ENCODE measurements around the gene DPEP1. TPM values are rescaled to one million over a fixed set of nuclear protein-coding genes. Genes with fewer than 3 reads are reported as not detected.

DPEP1 gene
- polyA plus RNA-seq, 1 donor (not counting 4 experiments of a cell fraction or from before 2014, with no cell fraction given) = 0.13 TPM

GRCh38 chr16:89583197-89583894 is 30.1 kb upstream of the DPEP1 start:
- dilution Hi-C loops (cut with MboI; ENCODE audit: extremely low pct_ligation_motif_present, low sequenced_read_pairs) = no loop called here
- Histone ChIP-seq H3K79me2 (ENCODE audit: control insufficient read depth, insufficient read depth, low read length) (no peaks in the 10 kb centered on the region), H3K27me3 (ENCODE audit: control insufficient read depth, extremely low read depth, insufficient read depth, low read length) (no peaks in the 10 kb centered on the region), H2AFZ (ENCODE audit: control insufficient read depth, low read length) (no peak overlapping the region), H3K4me1 (ENCODE audit: control insufficient read depth, extremely low read depth, insufficient read depth, low read length) (peaks cover 23% of the 10 kb centered on the region), H3K4me2 (ENCODE audit: control insufficient read depth, extremely low read depth, insufficient read depth, low read depth, low read length) (no peak overlapping the region), H3K36me3 (ENCODE audit: control insufficient read depth in 2 of 2, extremely low read depth in 1 of 2, insufficient read depth in 2 of 2, low read length in 2 of 2) (peaks cover 0 to 2% of the 10 kb centered on the region in 2 experiments), H4K20me1 (ENCODE audit: control insufficient read depth, extremely low read depth, insufficient read depth, low read length) (no peaks in the 10 kb centered on the region), H3K4me3 (ENCODE audit: control insufficient read depth in 2 of 3, extremely low read depth in 1 of 3, insufficient read depth in 2 of 3, low read depth in 1 of 3, low read length in 3 of 3) (no peak overlapping the region), H3K27ac (ENCODE audit: control insufficient read depth, insufficient read depth, low read length) (no peak overlapping the region), H3K9me1 (ENCODE audit: control insufficient read depth, extremely low read depth, insufficient read depth, low read length) (peaks cover 2% of the 10 kb centered on the region), H3K9ac (ENCODE audit: control insufficient read depth, extremely low read depth, insufficient read depth, low read length) (no peak overlapping the region), H3K9me3 (ENCODE audit: control insufficient read depth, low read depth, low read length) (no peaks in the 10 kb centered on the region)
- TF ChIP-seq EZH2 (IDR thresholded peaks at IDR 0.05; ENCODE audit: low read length) = no peak
- TF ChIP-seq CTCF (optimal IDR thresholded peaks at IDR 0.05 in 1 of 3, IDR thresholded peaks at IDR 0.05 in 1 of 3, conservative IDR thresholded peaks at IDR 0.05 in 1 of 3; ENCODE audit: extremely low read depth in 1 of 3, insufficient read depth in 2 of 3, low read length in 3 of 3) = no peak
- DNase-seq (ENCODE audit: low read depth, low spot score) (no peak), FAIRE-seq (no peak)

GRCh38 chr16:89583895-89584644 is 29.4 kb upstream of the DPEP1 start:
- H4K20me1 ChIP-seq (ENCODE audit: control insufficient read depth, extremely low read depth, insufficient read depth, low read length) = no peaks in the 10 kb centered on the region
- no peak overlapping the region for H3K4me2 ChIP-seq (ENCODE audit: control insufficient read depth, extremely low read depth, insufficient read depth, low read depth, low read length)
- H3K4me1 ChIP-seq (ENCODE audit: control insufficient read depth, extremely low read depth, insufficient read depth, low read length) = peaks cover 23% of the 10 kb centered on the region
- no peak for TF ChIP-seq EZH2 (IDR thresholded peaks at IDR 0.05; ENCODE audit: low read length)
- TF ChIP-seq CTCF (optimal IDR thresholded peaks at IDR 0.05 in 1 of 3, IDR thresholded peaks at IDR 0.05 in 1 of 3, conservative IDR thresholded peaks at IDR 0.05 in 1 of 3; ENCODE audit: extremely low read depth in 1 of 3, insufficient read depth in 2 of 3, low read length in 3 of 3) = no peak
- no peak overlapping the region for H3K27ac ChIP-seq (ENCODE audit: control insufficient read depth, insufficient read depth, low read length)
- no peaks in the 10 kb centered on the region for H3K79me2 ChIP-seq (ENCODE audit: control insufficient read depth, insufficient read depth, low read length)
- H3K4me3 ChIP-seq (ENCODE audit: control insufficient read depth in 2 of 3, extremely low read depth in 1 of 3, insufficient read depth in 2 of 3, low read depth in 1 of 3, low read length in 3 of 3) = no peak overlapping the region
- peaks cover 0 to 2% of the 10 kb centered on the region in 2 experiments for H3K36me3 ChIP-seq (ENCODE audit: control insufficient read depth in 2 of 2, extremely low read depth in 1 of 2, insufficient read depth in 2 of 2, low read length in 2 of 2)
- H3K9me3 ChIP-seq (ENCODE audit: control insufficient read depth, low read depth, low read length) = no peaks in the 10 kb centered on the region
- dilution Hi-C loops (cut with MboI; ENCODE audit: extremely low pct_ligation_motif_present, low sequenced_read_pairs) = no loop called here
- H2AFZ ChIP-seq (ENCODE audit: control insufficient read depth, low read length) = no peak overlapping the region
- FAIRE-seq = no peak
- H3K27me3 ChIP-seq (ENCODE audit: control insufficient read depth, extremely low read depth, insufficient read depth, low read length) = no peaks in the 10 kb centered on the region
- no peak overlapping the region for H3K9ac ChIP-seq (ENCODE audit: control insufficient read depth, extremely low read depth, insufficient read depth, low read length)
- no peak for DNase-seq (ENCODE audit: low read depth, low spot score)
- peaks cover 2% of the 10 kb centered on the region for H3K9me1 ChIP-seq (ENCODE audit: control insufficient read depth, extremely low read depth, insufficient read depth, low read length)

Data from keratinocyte (primary cell).